GM12872 (cell line): ENCODE results near the gene C3orf38.

Experiments
- CTCF ChIP-seq: IDR thresholded peaks from 3 replicates; pipeline ENCODE4 v1.5.1; 2011; ENCODE audit warnings: low read depth, mild to moderate bottlenecking, low read length, moderate library complexity; ENCODE audit not compliant: insufficient read depth

C3orf38 gene

DNA sequence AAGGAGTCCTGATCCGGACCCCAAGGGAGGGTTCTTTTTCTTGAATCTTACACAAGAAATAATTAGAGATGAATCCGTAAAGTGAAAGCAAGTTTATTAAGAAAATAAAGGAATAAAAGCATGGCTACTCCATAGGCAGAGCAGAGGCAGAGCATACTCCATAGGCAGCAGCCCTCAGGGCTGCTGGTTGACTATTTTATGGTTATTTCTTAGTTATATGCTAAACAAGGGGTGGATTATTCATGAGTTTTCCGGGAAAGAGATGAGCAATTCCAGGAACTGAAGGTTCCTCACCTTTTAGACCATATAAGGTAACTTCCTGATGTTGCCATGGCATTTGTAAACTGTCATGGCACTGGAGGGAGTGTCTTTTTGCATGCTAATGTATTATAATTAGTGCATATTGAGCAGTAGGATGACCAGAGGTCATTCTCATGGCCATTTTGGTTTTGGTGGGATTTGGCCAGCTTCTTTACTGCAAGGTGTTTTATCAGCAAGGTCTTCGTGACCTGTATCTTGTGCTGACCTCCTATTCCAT is 42.2 kb downstream of the C3orf38 start:
- no peak for TF ChIP-seq CTCF

- no peak for TF ChIP-seq CTCF
Observed at GRCh38 chr3:88192631-88193030, 42.9 kb downstream of the C3orf38 start.

DNA sequence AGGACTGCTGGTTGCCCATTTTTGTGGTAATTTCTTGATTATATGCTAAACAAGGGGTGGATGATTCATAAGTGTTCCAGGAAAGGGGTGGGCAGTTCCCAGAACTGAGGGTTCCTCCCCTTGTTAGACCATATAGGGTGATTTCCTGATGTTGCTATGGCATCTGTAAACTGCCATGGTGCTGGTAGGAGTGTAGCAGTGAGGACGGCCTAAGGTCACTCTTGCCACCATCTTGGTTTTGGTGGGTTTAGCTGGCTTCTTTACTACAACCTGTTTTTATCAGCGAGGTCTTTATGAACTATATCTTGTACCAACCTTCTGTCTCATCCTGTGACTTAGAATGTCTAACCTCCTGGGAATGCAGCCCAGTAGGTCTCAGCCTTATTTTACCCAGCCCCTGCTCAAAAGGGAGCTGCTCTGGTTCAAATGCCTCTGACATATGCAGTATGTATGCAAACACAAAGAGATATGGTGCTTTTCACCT is 46.2 kb downstream of the C3orf38 start:
- no peak for TF ChIP-seq CTCF

GRCh38 chr3:88198121-88198520 is 48.4 kb downstream of the C3orf38 start:
- no peak for TF ChIP-seq CTCF

DNA sequence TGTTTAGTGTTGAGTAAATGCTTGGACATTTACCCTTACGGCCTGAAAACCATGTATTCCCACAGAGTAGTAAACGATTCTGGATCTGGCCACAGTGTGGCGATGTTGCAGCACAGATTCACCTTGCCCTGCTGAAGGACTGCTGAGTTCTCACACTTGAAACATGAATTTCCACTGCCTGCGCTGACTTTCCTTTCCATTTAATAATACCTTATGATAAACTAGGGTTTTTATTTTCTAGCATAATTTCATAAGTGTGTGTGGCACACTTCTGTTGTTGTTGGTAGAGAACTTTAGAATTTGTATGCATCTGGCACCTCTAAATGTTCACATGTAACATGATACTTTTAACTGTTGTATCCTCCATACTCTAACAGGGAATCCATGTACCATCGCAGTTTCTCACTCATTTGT is 53.9 kb downstream of the C3orf38 start:
- peak; percentile 84 for TF ChIP-seq CTCF
